K562 (cell line): ENCODE data around the gene OSBPL7.

Experiments
- ATF2 ChIP-seq: sonication (generic); formaldehyde crosslinking; IDR thresholded peaks from 2 replicates; pipeline ENCODE4 v1.8.1; 2022; ENCODE audit warnings: missing genetic modification reagents
- CUX1 ChIP-seq: fragments of 200-800 bp; sonication (Bioruptor generic); IDR thresholded peaks from 2 replicates; pipeline ENCODE4 v1.6.1; 2016; ENCODE audit warnings: missing genetic modification characterization, missing compliant biosample characterization
- E2F6 ChIP-seq, 2 experiments: IDR thresholded peaks; 2 replicates each; pipeline ENCODE4 v1.6.1; 2011; ENCODE audit warnings: borderline replicate concordance in 1 of 2, control low read depth in 1 of 2, low read depth in 1 of 2, low read length in 1 of 2, mild to moderate bottlenecking in 1 of 2, mixed read lengths in 1 of 2, moderate library complexity in 1 of 2; ENCODE audit not compliant: insufficient read depth in 1 of 2, insufficient read length in 1 of 2, poor library complexity in 1 of 2, severe bottlenecking in 1 of 2; ENCODE audit errors: extremely low read depth in 1 of 2
- EZH2 ChIP-seq: IDR thresholded peaks from 2 replicates; pipeline ENCODE4 v1.6.1; 2012; ENCODE audit warnings: low read depth, mild to moderate bottlenecking, inconsistent platforms, low read length, borderline replicate concordance
- GABPA ChIP-seq: fragments of 200-800 bp; sonication (Bioruptor generic); conservative IDR thresholded peaks from 2 replicates; pipeline ENCODE4 v1.6.1; 2016; ENCODE audit warnings: low read depth, missing genetic modification characterization, missing compliant biosample characterization
- GABPB1 ChIP-seq: sonication (generic); formaldehyde crosslinking; IDR thresholded peaks from 2 replicates; pipeline ENCODE4 v1.8.0; 2022; ENCODE audit warnings: mild to moderate bottlenecking, missing genetic modification reagents
- GMEB1 ChIP-seq: fragments of 250-450 bp; sonication (Bioruptor Pico); IDR thresholded peaks from 2 replicates; pipeline ENCODE4 v1.4.0; 2020; ENCODE audit warnings: mild to moderate bottlenecking
- JUN ChIP-seq, 2 experiments: sonication (generic) in 1 of 2; formaldehyde crosslinking in 1 of 2; IDR thresholded peaks; 2 replicates each; pipeline versions ENCODE4 v1.6.1 to v1.8.0; 2012 to 2022; ENCODE audit warnings: borderline replicate concordance in 2 of 2, mild to moderate bottlenecking in 2 of 2, improper control_type of control experiment in 1 of 2, low read depth in 1 of 2, low read length in 1 of 2, missing genetic modification reagents in 1 of 2
- JUND ChIP-seq, 2 experiments: IDR thresholded peaks; 2 replicates in 1 of 2; 3 replicates in 1 of 2; pipeline ENCODE4 v1.6.1; 2011; ENCODE audit warnings: borderline replicate concordance in 2 of 2, low read depth in 2 of 2, low read length in 2 of 2, improper control_type of control experiment in 1 of 2, missing biosample characterization in 1 of 2, missing genetic modification characterization in 1 of 2, missing genetic modification reagents in 1 of 2

- TF ChIP-seq JUND (IDR thresholded peaks at IDR 0.05; ENCODE audit: borderline replicate concordance, low read depth, low read length) (no peak), JUND (tag; IDR thresholded peaks at IDR 0.05; ENCODE audit: borderline replicate concordance, low read depth, low read length) (no peak), GABPB1 (CRISPR knock-in tag) (no peak), ATF2 (no peak), JUN (IDR thresholded peaks at IDR 0.05; ENCODE audit: borderline replicate concordance, low read depth, low read length) (no peak), JUN (CRISPR knock-in tag; IDR thresholded peaks at IDR 0.05; ENCODE audit: borderline replicate concordance) (no peak), E2F6 (IDR thresholded peaks at IDR 0.05; ENCODE audit: borderline replicate concordance in 1 of 2, extremely low read depth in 1 of 2, insufficient read depth in 1 of 2, insufficient read length in 1 of 2, low read depth in 1 of 2, low read length in 1 of 2, poor library complexity in 1 of 2, severe bottlenecking in 1 of 2) (no peak), CUX1 (CRISPR knock-in tag) (no peak), GMEB1 (CRISPR knock-in tag) (no peak), GABPA (tag) (no peak), EZH2 (no peak)
These were observed 1.4 kb downstream of the OSBPL7 start for GRCh38 chr17:47820033-47820789.
